T47D (cell line): ENCODE data around the gene TRIP10.
"Not testable (repeated sequence)": the region's sequence is repeated elsewhere in the genome, so short reads cannot be mapped to it uniquely, and the experiment has no call there.

Experiments used
- DNase-seq, 2 experiments: peaks; one replicate each; pipeline versions ENCODE4 v3.0.0 to v3.0.0-alpha.2; 2011 to 2012; ENCODE audit warnings: low read depth in 1 of 2, low spot score in 1 of 2
- JUND ChIP-seq: IDR thresholded peaks from 2 replicates; pipeline ENCODE4 v1.6.1; 2012; ENCODE audit warnings: low read depth
- in situ Hi-C: cut with HindIII; loops from 2 replicates; pipeline ENCODE4 v1.10.0; 2016; ENCODE audit warnings: low sequenced_read_pairs, low pct_unique_long_range_greater_than_20kb

The TRIP10 gene

GRCh38 chr19:6765738-6766356, 26.4 kb downstream of the TRIP10 start:
- peak; percentile 65 to 94 for DNase-seq
- TF ChIP-seq JUND, result peak; percentile 92
- in situ Hi-C loops, result no loop called here

- in situ Hi-C loops, result no loop called here
- TF ChIP-seq JUND, result no peak
- DNase-seq, result no peak
These were observed 27.0 kb downstream of the TRIP10 start for GRCh38 chr19:6766357-6767080.

DNA sequence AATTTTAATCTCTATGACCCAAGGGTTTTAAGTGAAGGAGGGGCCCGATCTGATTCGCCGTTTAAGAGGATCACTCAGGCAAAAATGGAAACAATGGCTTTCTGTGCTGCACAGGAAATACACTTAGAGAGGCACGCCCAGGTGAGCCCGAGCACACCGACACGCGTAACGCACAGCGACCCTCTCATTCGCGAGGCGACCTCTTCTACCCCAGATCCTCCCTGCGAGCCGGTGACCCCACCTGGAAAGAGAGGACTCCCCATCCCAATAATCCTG, 27.5 kb downstream of the TRIP10 start:
- no peak for TF ChIP-seq JUND
- no peak for DNase-seq
- in situ Hi-C loops, result no loop called here

DNA sequence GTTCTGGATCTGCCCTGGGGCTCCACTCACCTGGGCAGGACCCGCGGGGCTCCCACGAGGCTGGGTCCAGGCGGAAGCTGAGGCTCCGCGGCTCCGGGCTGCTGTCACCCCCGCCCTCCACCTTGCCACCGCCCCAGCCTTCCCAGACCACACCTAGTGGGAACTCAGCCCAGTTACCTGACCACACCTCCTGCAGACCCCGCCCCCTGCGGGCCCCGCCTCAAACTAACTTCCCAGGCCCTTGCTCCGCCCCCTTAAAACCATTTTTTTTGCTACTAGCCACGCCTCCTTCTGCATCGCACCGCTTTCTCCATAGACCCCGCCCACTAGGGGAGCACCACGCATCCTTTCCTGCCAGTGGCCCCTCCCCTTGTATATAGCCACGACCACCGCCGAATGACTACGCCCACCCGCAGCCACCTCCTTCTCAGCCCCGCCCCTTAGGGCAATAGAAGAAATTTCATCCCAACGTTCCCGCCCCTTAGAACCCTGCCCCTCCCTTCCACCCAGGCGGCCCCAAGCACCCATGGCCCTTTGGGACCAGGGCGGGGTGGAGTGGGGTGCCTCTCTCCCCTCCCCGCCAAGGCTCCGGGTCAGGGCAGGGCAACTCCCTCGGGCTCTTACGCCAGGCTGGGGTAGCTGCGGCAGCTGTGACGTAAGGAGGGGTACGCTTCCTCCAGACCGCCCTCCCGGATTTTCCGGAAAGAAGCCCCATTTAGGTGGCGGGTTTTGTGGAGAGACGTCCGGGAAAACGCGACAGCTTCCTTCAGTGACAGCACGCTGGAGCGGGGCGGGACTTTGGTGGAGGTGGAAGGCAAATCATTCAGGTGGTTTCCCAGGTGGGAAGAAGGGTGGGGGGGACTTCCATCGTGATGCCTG, 28.1 kb downstream of the TRIP10 start, which contains the start of gene SH2D3A:
TSS of gene SH2D3A (minus strand) at position 79 of the 879 bp plus-strand sequence. CDS start 3,687 bp downstream, outside the sequence.
- in situ Hi-C loops, result no loop called here
- TF ChIP-seq JUND, result no peak
- DNase-seq, result peak; percentile 78 to 98

- no peak for DNase-seq
- TF ChIP-seq JUND, result no peak
- in situ Hi-C loops, result no loop called here
These were observed 28.8 kb downstream of the TRIP10 start for GRCh38 chr19:6768236-6768785.

DNA sequence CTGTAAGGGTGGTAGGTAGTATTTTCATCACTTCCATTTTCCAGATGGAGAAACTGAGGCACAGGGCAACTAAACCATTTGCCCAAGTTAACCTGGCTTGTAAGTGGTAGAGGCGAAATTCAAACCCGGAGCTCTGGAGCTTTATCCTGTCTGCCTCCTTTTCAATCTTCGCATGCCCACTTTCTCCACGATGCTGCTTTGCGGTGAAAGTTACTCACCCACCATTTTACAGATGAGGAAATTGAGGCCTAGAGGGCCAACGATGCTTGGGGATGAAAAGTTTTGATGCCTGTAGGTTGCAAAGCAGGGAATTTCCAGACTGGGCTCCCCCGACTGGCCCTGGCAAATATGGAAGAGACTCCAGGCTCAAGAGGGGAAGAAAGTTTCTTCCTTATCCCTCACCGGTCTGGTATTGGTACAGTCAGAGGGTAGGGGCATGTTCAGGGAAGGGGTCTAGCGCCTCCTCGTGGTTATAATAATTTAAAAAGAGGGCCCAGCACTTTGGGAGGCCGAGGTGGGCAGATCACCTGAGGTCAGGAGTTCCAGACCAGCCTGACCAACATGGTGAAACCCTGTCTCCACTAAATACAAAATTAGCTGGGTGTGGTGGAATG, 29.6 kb downstream of the TRIP10 start:
- no peak for DNase-seq
- in situ Hi-C loops, result no loop called here
- TF ChIP-seq JUND, result no peak

DNA sequence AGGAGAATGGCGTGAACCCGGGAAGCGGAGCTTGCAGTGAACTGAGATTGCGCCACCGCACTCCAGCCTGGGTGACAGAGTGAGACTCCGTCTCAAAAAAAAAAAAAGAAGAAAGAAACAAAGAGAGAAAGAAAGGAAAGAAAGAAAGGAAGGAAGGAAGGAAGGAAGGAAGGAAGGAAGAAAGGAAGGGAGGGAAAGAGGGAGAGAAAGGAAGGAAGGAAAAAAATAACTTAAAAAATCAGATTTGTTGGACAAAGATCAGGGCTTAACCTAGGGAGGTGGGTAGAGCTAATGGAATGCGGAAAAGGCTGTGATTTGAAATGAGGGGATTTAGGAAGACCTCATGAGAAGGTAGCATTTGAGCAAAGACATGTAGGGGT, 32.2 kb downstream of the TRIP10 start:
- in situ Hi-C loops, DNase-seq: not testable (repeated sequence)

DNA sequence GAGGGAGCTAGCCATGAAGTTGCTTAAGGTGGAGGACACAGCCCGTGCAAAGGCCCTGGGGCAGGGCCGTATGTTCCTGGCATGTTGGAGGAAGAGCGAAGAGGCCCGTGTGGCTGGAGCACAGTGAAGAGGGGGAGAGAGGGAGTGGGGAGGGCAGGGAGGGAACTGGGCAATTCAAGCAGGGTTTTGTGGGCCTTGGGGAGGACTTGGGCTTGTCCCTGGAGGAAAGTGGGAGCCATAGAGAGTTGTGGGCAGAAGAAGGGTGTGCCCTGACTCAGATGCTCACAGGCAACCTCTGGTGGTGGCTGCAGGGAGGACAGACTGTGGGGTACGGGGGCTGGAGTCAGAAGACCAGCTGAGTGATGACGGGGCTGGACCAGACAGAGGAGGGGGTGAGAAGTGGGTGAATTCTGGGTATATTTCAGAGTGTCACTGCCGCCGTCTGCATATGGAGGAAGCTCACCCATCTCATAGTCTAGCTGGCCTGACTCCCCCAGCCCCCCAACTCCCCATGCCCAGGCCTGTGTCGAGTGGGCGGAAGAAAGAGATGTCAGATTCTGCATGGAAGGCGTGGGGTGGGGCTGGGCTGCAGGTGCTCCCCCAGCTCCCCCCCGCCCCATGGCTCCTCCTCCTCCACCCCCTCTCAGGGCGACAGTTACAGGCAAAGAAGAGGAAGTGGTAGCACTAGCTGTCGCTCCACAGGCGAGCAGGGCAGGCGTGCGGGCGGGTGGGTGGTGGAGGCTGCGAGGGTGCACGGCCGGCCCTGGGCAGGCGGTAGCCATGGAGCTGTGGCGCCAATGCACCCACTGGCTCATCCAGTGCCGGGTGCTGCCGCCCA, 32.8 kb downstream of the TRIP10 start, which contains the start of gene VAV1:
TSS of gene VAV1 (plus strand) at position 681 of the 838 bp plus-strand sequence. CDS start at position 781, 100 bp downstream.
- TF ChIP-seq JUND, result no peak
- in situ Hi-C loops, result no loop called here
- DNase-seq, result no peak

DNA sequence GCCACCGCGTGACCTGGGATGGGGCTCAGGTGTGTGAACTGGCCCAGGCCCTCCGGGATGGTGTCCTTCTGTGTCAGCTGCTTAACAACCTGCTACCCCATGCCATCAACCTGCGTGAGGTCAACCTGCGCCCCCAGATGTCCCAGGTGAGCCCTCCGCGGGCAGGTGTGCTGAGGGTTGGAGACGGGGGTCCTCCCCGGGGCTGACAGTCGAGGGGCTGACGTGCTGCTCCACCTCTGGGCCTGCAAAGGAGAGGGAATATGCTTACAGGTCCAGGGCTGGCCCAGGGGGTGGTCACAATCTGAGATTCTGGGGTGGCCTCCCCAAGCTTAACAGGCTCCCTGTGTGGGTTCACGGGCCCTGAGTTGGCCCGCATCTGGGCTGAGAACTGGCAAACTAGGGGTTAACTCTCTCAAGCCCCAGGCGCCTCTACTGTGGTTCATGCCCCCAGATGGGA, 33.4 kb downstream of the TRIP10 start:
- in situ Hi-C loops, result no loop called here
- no peak for DNase-seq
- TF ChIP-seq JUND, result no peak

DNA sequence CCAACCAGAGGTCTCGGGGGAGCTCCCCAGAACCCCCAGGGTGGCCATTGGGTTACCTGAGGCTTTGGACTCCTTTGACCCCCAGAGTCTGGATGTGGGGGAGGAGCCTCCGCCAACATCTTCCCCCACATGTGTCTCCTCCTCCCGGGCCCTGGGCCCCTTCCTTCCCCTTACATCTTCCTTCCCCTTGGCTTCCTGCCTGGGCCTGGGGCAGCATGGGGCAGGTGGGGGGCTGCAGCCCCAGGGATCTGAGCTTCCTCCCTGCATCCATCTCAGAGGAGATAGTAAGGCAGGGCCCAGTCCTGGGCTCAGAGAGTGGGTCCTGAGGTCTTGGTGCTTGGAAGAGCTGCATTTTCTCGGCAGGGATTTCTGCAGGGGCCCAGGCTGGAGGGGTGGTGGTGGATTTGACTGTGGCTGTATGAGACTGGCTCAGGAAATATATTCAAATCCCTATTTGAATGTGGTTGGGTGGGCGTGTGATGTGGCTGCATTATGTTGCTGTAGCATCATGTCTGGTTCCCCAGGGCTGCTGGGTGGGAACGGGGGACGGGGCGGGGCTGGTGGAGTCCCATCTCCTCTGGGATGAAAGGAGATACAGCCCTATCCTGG, 33.9 kb downstream of the TRIP10 start:
- in situ Hi-C loops, result no loop called here
- DNase-seq, result no peak
- no peak for TF ChIP-seq JUND

DNA sequence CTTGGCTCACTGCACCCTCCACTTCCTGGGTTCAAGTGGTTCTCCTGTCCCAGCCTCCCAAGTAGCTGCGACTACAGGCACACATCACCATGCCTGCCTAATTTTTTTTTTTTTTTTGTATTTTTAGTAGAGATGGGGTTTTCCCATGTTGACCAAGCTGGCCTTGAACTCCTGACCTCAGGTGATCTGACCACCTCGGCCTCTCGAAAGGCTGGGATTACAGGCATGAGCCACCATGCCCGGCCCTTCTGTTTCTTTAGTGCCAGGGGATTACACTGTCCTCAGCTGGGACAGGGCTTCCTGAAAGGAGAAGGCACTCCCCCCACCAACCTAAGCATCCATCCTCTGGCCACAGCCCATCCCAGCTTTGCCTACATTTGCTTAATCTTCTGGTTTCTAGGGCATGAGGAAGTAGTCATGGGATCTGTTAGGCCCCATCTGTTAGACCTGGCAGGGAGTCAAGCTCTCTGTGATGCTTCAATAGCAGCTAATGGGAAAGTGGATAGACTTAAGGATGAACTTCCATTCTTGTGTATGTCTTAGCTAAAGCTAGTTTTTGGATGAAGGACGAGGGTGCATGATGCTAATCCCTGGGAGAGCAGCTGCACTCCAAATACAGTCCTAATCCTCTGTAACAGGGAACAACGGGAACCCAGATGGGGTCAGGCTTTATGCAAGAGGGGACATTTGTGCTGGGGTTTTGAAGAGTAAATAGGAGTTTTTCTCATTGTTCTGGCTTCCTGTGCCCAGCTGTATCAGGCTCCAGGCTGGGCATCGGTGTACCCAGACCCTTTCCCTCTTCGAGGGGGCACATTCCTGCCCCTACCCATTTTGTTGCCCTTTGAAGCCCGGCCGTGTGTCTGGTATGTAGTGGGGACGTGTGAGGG, 35.6 kb downstream of the TRIP10 start:
- DNase-seq, result no peak
- no peak for TF ChIP-seq JUND
- in situ Hi-C loops, result no loop called here

GRCh38 chr19:6776045-6776444, 36.6 kb downstream of the TRIP10 start:
- DNase-seq, in situ Hi-C loops: not testable (repeated sequence)
